NCI-H187 (cell line): ENCODE data around the gene NACC1.

Experiments used
- DNase-seq, 2 experiments: peaks; one replicate each; lab custom pipeline; 2025; lab: John Stamatoyannopoulos, UW

NACC1 gene

DNA sequence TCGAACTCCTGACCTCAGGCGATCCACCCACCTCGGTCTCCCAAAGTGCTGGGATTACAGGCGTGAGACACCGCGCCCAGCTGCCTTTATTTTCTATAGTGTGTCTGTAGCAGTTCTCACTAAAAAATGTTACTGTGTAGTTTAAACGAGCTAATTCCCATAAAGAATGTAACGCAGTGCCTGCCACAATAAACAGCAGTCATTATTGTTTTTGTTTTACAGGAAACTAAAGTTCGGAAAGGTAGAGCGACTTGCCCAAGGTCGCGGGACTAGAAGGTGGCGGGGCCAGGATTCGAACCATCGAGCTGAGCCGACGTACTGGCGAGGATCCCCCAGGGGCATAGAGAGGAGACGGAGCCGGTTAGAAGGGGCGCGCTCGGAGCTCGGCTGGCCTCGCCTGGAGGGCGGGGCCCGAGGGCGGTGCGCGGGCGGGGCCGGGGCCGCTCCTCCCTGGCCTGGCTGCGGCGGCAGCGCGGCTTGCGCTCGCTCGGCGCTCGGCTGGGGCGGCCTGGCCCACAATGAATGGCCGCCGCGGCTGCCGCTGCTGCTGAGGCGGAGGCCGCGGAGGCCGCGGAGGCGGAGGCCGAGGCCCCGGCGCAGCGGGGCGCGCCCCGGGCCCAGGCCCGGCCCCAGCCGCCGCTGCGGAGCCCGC is at the start of gene NACC1:
Gene NACC1 (plus strand): TSS at position 493 of the 652 bp plus-strand sequence. CDS start 16,944 bp downstream, outside the sequence.
- DNase-seq: peak; percentile 8 to 59

DNA sequence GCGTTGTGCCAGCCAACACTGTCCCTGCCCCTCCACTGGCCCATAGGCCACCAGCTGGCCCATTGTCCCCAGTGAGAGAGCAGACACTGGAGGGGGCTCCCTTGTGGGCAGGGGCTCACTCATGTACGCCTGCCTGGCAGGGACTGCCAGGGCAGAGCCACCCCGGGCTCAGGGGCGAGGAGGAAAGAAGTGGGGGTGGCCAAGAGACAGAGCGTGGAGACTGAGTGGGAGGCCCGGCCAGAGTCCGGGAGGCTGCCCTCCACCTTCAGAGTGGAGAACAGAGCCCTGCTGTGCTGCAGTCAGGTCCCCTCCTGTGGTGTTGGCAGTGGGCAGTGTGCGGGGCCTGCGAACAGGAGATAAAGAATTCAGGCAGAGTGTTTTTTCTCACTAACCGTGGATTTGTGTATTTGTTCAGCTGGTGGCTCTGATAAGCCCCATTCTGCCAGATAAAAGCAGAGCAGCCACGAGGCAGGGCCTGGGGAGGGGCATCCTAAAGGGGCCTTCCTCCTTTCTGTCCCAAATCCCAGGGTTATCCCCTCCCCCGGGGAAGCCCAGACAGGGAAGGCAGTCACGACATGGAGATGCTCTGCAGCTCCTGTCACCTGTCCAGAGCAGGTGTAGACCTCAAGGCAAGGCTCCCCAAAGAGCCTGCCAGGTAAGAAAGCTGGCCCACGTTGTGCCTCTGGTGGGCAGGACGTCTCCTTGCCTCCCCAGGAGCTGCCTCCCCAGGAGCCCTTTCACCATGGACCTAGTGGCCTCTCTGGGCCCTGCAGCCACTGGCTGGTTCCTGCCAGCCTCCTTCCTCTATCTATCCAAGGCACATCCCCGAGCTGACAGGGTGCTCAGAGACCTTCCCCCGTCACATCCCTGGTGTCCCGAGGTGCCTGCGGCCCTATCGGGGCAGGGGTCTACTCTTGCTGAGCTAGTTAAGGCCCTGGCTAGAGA is 48.4 kb upstream of the NACC1 start:
- no peak for DNase-seq

DNA sequence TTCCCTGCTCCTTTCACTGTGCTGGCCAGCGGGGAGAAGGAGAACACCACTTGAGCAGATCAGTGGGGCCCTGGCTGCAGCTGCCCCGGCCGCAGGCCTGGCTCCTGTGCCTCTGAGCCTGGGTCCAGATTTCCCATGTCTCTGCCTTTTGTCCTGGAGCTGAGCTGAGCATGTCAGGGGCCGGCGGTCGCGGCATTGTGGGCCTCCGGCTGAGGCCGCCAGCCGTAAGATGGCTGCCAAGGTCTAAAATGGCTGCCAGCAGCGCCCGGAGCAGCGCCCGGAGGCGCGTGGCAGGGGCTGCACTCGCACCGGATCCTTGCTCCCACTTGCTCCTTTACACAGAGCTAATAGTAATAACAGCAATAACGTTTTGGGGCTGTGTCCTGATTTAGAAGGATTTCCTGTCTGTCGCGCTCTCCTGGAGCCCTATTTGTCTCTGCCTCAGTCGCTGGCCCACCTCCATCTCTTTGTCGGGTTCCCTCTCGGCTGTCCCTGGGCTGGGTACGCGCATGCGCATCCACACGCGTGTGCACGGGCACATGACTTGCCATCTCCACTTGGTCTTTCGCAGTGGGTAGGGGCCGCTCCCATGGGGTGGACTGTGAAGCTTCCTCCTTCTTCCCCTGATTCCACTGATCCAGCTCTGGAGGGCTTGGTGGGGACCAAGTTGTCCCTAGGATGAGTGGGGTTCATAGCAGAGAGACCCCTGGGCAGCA is 47.5 kb upstream of the NACC1 start:
- no peak for DNase-seq

DNA sequence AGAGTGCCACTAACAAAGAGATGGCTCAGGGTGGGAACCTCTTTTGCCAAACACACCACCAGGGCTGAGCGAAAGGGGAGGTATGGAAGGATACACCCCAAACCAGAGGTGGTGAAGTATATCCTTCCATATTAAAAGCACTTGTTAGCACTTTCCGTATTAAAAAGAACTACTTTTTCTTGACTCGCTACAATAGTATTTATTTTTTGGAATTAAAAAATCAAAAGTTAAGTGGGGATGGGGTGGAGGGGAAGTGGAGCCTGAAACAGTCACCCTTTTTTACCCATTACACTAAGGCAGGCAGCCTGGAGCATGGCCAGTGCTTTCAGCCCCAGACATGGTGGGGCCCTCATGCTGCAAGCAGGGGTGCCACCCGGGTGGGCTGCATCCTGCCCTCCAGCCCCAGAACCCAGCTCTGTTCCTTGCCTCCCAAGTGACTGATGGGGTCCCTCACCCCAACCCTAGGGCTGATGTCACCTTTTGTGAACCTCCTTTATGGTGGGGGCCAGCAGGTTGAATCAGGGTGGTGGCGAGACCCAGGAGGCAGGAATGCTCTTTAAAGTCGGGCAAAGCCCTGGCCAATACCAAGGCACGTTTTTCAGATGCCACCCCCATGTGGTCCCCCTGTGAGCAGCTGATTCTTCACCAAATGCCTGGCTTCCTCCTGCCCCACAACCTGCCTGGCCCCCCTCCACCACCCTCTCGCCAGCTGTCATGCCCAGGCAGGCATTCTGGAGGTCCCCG is 46.4 kb upstream of the NACC1 start:
- no peak for DNase-seq

DNA sequence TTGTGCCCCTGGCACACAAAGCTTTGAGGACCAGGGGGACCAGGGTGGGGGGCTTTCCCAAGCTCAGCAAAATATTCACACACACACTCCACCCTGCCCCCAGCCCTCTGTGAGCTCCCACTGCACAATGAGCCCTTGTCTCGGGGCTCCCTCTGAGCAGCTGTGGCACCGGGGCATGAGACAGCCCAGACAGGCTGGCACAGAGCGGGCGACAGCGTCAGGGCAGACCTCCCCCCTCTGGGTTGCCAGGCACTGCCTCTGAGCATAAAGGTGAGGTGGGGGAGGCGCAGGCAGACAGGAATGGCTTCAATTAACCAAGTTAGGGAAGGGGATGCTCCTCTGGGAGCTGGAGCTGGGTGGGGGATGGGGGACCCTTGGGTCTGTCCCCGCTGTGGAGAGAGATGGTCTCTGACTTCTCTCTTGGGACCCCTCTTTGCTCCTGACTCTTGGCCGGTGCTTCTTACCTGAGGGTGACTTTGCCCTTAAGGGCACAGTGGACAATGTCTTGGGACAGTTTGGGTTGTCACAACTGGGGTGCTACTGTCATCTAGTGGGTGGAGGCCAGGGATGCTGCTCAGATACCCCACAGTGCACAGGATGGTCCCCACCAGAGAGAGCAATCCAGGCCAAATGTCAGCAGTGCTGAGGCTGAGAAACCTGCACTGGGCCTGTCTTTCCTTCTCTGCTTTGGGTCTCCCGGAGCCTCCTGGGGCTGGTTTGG is 45.7 kb upstream of the NACC1 start:
- DNase-seq: no peak

DNA sequence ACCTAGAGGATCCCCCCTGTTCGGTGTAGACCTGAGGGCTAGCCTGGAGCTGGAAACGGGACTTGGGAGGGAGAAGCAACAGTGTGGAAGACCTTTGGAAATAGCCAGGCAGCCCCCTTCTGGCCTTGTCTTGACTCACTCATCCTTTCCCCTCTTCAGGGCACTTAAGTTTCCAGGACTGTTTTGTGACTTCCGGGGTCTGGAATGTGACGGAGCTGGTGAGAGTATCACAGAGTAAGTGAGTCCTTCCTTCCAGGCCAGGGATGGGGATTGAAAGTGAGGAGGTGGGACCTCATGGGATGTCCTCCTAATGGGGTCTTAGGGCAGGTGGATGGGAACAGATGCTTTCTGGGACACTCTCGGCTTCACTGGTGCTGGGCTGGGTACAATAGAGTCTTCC is 44.8 kb upstream of the NACC1 start:
- DNase-seq: no peak

DNA sequence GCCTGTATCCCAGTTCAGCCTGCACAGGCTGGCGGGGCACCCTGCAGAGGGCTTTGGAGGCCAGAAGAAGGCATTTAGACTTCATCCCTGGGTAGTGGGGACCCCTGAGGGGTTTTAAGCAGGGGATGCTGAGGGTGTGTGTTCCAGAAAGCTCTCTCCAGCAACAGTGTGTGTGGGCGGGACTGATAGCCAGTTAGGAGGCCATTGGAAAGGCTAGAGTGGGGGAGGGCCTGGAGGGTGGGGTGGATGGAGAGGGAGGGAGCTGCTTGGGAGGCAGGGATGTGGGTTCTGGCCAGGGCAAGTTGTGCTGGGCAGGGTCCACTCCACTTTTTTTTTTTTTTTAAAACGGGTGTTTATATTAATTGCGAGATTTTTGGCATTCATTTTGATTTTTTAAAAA is 43.7 kb upstream of the NACC1 start:
- no peak for DNase-seq

DNA sequence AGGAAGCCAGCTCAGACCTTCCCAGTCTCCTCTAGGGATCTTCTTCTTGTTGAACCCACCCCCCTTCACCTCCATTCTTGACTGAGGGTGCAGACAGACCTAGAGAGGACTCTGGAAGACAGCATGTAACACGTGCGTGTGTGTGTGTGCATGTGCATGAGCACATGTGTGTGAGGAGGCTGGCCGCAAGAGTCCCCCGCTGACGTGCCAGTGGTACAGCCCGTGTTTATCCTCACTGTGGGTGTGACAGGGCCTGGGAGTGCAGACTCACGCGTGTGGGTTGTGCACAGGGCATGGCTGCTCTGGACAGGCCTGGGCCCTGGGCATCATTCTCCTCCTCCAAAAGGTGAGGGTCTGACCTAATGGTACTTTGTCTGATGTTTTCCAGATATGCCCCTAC is 41.7 kb upstream of the NACC1 start:
- no peak for DNase-seq

DNA sequence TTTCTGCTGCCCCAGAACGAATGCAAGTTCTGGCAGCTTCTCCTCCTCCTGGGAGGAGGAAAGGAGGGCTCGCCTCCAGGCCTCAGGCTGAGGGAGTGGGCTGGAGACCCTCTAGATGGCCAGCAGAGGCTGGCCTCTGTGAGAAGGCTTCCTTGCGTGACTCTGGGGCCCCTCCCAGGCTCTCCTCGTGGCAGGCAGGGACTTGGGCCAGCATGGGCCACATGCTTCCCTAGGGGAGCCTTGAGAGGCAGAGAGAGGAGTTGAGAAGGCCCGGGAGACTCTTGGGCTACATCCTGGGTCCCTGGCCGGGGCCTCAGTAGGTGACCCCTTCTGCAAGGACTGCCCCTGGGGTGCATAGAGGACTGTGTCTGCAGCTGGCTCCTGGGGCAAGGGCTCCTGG is 41.3 kb upstream of the NACC1 start:
- no peak for DNase-seq

DNA sequence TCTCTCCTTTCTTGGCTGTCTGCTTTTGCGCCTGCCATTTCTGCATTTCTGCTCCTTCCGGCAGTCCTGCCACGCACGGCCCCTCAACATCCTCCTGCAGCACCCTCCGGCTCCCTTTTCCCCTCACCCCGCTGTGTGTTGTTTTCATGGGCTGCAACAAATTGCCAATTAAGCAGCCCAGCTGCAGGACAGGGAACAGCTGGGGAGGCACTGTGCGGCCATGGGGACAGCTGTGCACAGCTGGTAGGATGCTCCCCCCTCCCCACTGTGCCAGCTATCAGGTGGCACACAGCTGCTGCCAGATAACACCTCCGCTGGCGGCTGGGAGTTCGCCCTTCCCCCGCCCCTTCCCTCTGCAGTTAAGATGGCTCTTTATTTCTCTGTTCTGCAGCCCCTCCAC is 40.8 kb upstream of the NACC1 start:
- DNase-seq: no peak

DNA sequence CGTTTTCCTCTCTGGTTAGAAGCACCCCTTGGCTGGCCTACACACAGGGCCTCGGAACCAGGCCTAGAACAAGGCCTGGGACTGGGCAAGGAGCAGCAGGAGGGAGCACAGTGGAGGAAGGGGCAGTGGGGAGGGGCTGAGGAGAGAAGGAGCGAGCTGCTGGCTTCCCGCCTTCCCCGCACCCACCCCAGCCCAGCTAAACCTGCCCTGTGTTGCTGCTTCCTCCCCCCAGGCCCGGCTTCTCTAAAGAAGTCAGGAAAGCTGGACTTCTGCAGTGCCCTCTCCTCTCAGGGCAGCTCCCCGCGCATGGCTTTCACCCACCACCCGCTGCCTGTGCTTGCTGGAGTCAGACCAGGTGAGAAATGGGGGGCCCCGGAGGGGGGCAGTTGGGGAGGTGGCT is 39.7 kb upstream of the NACC1 start:
- DNase-seq: no peak

DNA sequence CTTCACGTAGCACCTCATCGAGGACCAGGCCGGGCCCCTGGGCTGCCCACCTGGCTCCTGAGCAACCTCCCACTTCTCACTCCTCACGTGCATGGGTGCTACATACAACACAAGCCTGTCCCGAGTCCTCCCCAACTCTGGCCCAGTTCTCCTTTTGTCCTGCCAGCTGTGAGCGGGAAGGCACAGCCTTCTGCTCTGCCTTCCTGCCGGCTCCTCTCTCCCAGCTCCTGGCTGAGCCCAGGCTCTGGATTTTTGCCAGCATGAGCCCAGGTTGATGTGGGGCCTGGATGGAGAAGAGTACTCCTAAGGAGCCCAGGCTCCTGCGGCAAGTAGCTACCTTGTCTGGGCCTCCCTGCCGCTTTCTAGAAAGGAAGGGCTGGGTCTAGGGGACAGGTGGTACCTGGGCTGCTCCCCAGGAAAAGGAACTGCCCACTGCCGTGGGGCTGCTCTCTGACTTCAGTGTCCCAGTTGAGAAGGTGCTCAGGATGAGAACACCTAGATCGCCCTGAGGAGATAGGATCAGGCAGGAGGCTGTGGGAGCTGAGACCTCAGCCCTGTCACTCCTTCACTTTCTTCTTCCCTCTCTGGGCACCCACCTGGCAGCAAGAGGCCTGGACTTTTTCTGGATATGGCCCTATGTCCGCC is 39.0 kb upstream of the NACC1 start:
- no peak for DNase-seq

DNA sequence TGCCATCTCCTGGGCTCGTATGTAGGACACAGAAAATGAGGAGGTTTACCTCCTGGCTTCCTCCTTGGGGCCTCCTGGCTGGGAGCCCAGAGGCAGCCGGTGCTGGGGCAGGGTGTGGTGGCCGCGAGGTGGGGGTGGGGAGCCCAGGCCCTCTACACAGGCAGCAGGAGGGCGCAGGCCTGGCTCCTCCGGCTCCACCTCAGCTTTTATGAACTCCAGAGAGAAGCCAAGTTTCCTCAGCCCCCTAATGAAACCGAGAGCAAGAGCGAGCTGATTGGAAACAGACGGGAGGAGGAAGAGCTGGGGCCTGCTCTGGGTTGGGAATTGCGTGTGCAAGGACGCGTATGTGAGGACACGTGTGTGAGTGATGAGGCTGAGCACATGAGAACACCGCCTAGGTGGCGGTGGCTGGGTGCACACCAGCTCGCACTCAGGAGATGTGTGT is 38.5 kb upstream of the NACC1 start:
- DNase-seq: no peak

DNA sequence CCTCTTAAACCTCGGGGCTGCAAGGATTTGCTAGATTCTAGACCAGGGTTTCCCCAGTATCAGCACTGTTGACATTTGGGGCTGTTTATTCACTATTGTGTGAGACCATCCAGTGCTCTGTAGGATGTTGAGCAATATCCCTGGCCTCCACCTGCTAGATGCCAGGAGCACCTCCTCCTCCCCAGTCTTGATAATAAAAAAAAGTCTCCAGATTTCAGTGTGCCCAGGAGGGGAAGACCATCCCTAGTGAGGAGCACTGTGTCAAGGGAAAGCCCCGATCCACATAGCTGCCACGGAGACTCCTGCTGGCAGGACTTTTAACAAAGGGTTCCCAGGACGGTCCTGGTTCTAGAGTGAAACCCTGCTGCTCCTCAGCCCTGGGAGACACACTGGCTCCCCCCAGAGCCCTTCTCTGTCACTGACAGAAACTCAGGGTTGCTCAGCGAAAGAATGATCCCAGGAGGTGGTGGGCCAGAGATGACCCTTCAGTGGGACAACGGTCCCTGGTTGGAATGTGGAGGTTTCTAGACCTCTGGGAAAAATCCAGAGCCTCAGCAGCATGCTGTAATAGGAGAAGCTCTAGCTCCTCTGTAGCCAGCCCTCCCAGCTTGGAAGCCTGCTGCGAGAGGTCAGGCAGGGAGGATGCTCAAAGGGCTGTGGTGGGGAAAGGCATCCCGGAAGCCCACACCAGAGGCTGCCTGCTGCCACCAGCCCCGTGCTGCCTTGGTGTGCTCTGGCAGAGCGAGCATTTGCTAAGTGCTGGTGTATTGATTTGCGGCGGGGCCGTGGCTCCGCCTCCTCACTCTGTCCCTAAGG is 35.7 kb upstream of the NACC1 start:
- peak; percentile 53 to 61 for DNase-seq

DNA sequence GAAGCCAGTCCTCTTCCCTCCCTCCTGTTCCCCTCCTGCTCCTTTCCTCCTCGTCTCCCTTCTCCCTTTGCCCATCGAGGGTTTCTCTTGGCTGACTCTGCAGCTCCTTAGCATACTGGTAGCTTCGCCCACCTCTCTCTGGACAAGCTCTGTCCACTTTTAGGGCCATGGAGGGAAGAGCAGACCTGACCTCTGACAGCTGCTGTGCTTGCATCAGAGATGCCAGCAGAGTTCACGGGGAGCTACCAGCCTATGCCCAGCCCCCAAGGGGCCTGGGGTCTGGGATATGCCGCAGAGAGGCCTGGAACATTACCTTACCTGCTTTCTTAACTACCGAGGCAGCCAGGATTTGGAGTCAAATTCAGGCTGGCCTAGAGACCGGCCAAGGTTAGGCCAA is 35.1 kb upstream of the NACC1 start:
- DNase-seq: no peak

DNA sequence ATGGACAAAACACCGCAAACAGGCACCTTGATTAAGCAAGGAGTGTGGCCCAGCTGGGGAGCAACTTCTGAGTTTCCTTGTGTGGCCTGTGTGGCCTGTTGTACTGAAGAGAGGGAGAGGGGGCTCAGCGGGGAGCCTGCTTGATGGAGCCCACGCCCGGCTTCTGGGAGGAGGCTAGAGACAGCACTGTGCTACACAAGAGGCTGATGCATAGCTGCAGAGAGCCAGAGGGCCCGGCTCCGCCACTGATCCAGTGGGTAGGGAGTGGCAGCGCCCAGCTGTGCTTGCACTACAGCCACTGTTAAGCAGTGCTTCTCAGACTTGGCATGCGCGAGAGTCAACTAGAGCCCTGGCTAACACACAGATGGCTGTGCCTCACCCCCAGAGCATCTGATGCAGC is 34.4 kb upstream of the NACC1 start:
- DNase-seq: peak; percentile 10 to 52

DNA sequence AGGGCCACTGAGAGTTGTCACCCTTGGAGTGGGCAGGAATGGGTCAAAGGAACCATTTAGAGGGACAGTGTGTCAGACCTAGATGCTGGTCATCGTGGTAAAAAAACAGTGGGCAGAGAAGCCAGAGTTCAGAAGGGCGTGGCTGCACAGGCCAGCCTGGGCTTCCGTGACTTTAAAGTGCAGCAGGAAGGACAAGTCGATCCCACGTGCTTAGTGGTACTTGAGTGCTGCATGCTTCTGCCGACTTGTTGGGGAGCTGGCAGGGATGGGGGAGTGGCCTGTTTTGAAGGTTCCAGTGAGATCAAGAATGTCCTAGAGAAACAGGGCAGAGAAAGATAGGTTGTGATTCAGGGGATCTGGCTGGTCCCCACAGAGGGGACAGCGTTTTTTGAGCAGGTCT is 32.4 kb upstream of the NACC1 start:
- DNase-seq: no peak

DNA sequence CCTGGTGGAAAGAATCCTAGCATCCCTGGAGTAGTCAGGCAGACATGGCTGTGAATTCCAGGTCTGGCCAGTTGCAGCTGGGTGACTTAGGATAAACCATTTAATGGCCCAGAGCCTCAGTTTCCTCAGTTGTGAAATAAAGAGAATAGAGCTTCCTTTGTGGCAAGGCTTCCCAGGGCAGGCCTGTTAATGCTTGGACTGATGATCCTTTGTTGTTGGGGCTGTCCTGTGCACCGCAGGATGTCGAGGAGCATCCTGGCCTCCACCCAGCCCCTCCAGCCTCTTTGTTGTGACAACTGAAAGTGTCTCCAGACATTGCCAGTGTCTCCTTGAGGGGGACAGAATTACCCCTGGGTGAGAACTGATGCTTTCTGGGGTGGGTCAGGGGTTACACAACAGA is 31.7 kb upstream of the NACC1 start:
- no peak for DNase-seq

DNA sequence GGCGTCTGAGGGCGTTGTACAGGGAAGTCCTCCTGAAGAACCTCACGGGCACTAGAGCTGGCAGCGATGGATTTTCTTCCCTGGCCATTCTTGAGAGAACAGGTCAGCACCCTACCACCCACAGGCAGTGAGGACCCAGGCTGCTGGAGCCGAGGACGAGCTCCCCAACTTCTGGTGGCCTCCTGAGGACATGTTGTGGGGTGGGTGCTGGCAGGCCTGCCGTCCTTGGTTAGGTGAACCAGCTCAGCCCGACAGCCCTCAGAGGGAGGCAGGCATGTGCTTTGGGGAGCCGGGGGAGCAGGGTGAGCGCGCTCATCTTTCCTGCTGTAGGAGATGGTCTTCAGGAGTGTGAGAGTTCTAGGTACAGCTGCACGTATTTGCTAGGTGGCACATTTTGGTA is 30.8 kb upstream of the NACC1 start:
- no peak for DNase-seq
